Hematopoietic multipotent progenitor cell treated with erythropoietin and hydrocortisone succinate and interleukin-3 and kit ligand, for 4 days (in vitro differentiated cells): ENCODE results near the gene PEPD.

Source experiments
- DNase-seq: peaks from one replicate; pipeline ENCODE4 v3.0.0-alpha.2; 2015

Gene PEPD

GRCh38 chr19:33418461-33418860, 103.1 kb downstream of the PEPD start:
- DNase-seq: no peak

DNA sequence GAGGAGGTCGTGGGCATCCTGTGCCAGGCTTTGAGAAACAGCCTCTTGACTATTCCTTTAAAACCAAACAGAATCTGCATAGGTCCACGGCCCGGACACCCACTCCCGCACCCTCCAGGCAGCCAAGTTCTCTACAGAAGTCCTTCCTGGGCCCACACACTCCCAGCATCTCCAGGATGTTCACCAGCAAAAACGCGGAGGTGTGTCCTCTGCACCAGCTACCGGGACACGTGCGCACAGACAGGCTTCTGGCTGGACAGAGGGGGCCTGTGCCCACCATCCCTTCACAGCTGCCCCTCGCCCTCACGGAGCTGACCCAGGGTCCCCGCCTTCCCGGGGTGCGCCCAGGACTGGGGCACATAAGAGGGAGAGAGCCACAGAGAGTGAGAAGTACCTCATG, 103.8 kb downstream of the PEPD start:
- no peak for DNase-seq

DNA sequence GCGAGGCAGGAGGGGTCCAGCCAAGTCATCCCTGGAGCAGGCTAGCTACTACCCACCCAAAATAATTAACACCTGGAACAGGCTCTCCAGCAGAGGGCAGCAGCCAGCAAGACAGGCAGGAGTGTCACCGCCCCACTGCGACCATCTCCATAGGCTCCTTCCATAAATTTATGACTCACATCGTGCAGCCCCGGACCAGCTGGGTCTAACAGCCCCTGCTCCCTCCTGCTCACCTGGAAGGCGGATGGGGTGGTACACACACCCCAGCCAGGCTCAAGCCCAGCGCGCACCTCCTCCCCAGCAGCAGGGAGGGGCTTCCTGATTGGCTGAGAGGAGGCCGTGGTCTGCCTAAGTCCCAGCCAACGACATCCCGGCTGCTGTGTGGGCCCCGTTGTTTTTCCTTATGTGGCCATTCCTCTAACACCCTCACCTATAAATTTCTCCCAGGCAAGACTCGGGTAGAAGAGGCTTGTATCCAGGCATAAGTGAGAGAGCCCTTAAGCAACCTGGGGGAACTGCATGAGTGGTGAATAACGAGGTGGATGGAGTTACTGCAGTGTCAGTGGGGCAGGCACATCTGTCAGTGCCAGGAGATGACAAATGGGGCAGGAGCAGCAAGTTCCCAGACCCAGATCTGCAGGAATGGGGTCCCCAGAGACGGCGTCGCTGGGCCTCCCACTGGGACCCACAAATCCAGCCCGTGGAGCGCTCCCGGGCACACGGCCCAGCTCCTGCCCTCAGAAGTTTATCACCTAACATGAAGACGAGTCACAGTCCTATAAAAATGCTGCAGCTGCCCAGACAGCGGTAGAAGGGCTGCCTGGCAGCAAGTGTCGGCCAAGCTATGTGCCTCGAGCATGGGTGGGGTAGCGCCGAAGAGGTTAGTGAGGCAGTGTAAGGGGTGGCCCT, 105.0 kb downstream of the PEPD start:
- peak; percentile 88 for DNase-seq

GRCh38 chr19:33414667-33415605, 106.7 kb downstream of the PEPD start:
- no peak for DNase-seq

GRCh38 chr19:33413868-33414666, 107.5 kb downstream of the PEPD start:
- DNase-seq: no peak

DNA sequence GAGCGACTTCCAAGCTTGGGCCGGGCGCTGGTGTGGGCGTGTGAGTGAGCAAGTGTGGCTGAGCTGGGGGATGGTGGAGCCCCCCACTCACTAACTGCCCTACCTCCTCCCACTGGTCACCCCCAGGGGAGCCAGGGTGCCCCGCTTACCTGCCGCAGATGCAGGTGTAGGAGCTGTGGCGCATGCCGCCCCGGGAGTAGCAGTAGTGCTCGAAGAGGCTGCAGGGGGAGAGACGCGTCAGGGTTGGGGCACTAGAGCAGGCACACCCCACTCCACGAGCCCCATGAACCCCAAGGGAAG, 108.2 kb downstream of the PEPD start:
- DNase-seq: no peak

DNA sequence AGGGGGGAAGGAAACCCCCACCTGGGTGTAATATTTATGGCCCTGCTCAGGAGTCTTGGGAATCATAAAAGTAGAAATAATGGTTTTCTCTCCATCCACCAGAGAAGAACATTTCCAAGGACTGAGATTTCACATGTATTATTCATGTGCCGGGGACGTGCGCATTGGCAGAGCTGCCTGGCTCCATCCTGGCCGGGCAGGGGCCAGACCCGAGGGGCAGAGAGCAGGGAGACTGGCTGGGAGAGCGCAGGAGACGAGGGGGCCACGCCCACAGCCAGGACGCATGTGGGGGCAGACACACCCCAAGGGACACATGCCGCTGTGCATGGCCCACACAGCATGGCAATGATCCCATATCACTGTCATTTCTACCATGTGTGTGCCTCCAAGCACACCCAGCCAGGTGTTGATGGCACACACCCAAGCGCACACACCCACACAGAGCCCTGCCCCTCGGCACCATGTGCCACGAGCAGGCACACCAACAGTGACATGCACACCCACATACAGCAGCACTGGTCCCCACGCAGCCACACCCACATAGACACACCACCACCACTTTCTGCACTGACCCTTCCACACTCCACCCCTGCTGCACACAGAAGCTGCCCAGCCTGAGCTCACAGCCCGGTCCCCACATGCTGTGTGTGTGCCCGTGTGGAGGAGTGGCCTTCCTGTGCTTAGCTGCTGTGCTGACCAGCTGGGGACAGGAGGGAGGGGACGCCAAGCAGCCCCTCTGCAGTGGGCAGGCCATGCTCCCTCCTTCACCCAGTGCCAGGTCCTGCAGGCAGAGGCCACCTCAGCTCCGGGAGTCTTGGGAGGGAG, 108.8 kb downstream of the PEPD start:
- DNase-seq: no peak

DNA sequence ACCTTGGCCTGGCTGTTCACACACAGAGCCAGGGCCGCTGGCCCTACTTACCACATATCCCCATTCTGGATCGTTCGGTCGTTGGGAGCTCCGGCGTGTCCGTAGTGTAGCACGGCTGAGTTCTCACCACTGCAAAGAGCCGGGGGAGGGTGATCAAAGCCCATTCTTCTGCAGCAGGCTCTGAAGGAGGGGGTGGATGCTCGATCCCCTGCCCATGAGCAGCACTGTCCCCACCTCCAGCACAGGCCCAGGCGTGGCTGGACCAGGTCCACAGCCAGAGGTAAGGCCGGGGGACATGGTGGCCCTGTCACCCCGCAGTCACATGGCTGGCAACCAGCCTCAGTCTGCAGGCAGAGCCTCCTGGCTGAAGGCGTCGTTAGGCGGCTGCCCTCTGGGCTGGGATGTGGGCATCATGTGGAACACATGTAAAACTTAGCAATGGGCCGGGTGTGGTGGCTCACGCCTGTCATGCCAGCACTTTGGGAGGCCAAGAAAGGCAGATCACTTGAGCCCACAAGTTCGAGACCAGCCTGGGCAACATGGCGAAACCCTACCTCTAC, 109.9 kb downstream of the PEPD start:
- DNase-seq: no peak

DNA sequence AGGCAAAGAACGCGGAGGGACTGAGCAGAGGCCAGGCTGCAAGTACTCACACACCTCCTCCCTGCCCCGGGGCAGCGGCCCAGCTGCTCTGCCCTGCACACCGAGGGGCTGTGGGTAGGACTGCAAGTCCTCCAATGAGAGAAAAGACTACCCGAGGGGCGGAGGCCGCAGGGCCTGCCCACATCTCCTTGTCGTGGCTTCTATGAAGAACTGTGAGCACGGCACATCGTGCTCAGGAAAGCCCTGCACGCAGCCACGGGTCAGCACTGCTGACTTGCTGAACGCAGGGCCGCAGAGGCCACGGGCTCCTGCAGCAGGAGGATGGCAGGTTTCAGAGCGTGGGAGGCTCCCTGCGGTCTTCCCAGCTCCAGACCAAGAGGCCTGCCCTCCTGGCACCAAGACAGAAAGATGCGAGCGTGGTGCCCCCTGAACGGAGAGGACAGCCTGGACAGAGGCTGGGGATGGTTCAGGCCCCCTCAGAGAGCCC, 110.6 kb downstream of the PEPD start:
- DNase-seq: peak; percentile 37

- peak; percentile 30 for DNase-seq
Observed at GRCh38 chr19:33409906-33410685, 111.5 kb downstream of the PEPD start.

DNA sequence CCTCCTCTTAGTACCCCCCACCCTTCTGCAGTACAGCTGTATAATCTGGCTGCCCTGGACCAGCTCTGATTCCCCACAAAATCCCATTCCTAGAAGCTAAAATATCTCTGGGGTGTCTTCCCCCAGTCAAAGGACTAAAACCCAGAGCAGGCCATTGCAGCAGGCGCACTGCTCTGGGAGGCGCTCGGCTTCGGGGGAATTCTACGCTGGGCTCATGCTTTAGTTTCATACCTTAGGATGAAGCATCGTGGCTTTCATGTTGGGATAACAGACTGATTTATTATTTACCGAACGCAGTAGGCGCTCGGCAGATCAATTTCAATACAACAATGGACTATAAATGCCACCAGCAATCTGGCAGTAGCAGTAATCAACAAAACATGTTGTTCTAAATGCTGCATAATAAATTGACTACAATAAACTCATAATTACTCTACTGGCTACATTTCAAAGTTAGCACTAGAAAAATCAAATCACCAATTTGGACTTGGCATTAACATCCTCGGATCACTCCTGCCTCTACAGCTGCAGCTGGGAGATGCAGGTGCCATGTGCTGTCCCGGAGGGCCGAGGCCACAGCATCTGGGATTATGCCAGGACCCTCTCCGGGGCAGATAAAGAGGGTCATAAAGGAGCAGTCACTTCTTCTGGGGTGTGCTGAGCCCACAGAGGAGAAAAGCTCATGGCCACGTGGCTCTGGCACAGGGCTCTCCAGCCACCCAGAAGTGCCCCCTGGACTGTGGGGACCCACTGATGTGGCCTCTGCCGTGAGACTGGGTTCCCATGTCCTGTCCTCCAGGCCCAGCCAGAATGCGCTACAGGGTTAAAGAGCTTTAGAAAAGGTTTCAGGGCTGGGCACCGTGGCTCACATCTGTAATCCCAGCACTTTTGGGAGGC, 112.8 kb downstream of the PEPD start:
- DNase-seq: no peak

GRCh38 chr19:33408116-33408515, 113.5 kb downstream of the PEPD start:
- no peak for DNase-seq

- DNase-seq: peak; percentile 91
Observed at GRCh38 chr19:33407716-33408115, 113.9 kb downstream of the PEPD start.

GRCh38 chr19:33407140-33407551, 114.4 kb downstream of the PEPD start:
- no peak for DNase-seq

- DNase-seq: peak; percentile 82
Observed at GRCh38 chr19:33406521-33407139, 115.0 kb downstream of the PEPD start.

- DNase-seq: no peak
Observed at GRCh38 chr19:33405553-33406461, 115.8 kb downstream of the PEPD start.

- DNase-seq: no peak
Observed at GRCh38 chr19:33405254-33405552, 116.4 kb downstream of the PEPD start.
